ENCODE measurements around the gene SLC1A7. TPM values are rescaled to one million over a fixed set of nuclear protein-coding genes. Genes with fewer than 3 reads are reported as not detected.

Gene SLC1A7
- total RNA-seq, 1 donor from 2014 or later, result not detected

DNA sequence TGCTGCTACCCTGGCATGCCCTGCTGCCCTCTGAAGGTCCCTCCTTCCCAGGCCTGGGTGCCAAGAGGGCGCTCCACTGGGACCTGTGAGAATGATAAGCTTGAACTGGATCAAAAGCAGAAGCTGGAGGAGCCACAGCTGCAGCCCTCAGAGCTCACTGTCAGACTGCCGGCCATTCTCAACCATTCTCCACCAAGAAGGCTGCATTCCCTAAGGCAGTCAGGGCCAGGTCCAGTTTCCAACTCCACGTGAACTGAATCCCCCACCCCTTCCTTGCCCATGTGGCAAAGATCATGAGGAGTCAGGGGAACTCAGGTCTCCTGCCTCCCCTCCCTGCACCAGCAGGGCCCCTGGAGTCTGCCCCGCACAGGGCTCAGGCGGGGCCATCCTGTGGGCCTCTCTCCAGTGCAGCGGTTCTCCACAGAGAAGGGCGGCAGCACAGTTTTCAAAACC lies 19.5 kb downstream of the SLC1A7 start:
- DNase-seq (ENCODE audit: extremely low spot score, unreplicated experiment), result no peak
- Mint-ChIP-seq H3K4me3 (ENCODE audit: unreplicated experiment) (no peak overlapping the region), H3K27ac (ENCODE audit: unreplicated experiment) (no peak overlapping the region), H3K27me3 (ENCODE audit: unreplicated experiment) (no peaks in the 10 kb centered on the region), H3K9me3 (ENCODE audit: unreplicated experiment) (no peaks in the 10 kb centered on the region), H3K4me1 (ENCODE audit: unreplicated experiment) (peaks cover 40% of the 10 kb centered on the region), H3K36me3 (ENCODE audit: unreplicated experiment) (no peaks in the 10 kb centered on the region)
- TF ChIP-seq, protein P1, sequence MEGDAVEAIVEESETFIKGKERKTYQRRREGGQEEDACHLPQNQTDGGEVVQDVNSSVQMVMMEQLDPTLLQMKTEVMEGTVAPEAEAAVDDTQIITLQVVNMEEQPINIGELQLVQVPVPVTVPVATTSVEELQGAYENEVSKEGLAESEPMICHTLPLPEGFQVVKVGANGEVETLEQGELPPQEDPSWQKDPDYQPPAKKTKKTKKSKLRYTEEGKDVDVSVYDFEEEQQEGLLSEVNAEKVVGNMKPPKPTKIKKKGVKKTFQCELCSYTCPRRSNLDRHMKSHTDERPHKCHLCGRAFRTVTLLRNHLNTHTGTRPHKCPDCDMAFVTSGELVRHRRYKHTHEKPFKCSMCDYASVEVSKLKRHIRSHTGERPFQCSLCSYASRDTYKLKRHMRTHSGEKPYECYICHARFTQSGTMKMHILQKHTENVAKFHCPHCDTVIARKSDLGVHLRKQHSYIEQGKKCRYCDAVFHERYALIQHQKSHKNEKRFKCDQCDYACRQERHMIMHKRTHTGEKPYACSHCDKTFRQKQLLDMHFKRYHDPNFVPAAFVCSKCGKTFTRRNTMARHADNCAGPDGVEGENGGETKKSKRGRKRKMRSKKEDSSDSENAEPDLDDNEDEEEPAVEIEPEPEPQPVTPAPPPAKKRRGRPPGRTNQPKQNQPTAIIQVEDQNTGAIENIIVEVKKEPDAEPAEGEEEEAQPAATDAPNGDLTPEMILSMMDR (IDR thresholded peaks at IDR 0.05), result no peak

- Mint-ChIP-seq H3K36me3 (ENCODE audit: unreplicated experiment) (no peaks in the 10 kb centered on the region), H3K9me3 (ENCODE audit: unreplicated experiment) (no peaks in the 10 kb centered on the region), H3K4me3 (ENCODE audit: unreplicated experiment) (no peak overlapping the region), H3K27ac (ENCODE audit: unreplicated experiment) (no peak overlapping the region), H3K4me1 (ENCODE audit: unreplicated experiment) (peaks cover 40% of the 10 kb centered on the region), H3K27me3 (ENCODE audit: unreplicated experiment) (no peaks in the 10 kb centered on the region)
- TF ChIP-seq, protein P1 (IDR thresholded peaks at IDR 0.05), result no peak
- no peak for DNase-seq (ENCODE audit: extremely low spot score, unreplicated experiment)
Observed at GRCh38 chr1:53122201-53122885, 20.1 kb downstream of the SLC1A7 start.

DNA sequence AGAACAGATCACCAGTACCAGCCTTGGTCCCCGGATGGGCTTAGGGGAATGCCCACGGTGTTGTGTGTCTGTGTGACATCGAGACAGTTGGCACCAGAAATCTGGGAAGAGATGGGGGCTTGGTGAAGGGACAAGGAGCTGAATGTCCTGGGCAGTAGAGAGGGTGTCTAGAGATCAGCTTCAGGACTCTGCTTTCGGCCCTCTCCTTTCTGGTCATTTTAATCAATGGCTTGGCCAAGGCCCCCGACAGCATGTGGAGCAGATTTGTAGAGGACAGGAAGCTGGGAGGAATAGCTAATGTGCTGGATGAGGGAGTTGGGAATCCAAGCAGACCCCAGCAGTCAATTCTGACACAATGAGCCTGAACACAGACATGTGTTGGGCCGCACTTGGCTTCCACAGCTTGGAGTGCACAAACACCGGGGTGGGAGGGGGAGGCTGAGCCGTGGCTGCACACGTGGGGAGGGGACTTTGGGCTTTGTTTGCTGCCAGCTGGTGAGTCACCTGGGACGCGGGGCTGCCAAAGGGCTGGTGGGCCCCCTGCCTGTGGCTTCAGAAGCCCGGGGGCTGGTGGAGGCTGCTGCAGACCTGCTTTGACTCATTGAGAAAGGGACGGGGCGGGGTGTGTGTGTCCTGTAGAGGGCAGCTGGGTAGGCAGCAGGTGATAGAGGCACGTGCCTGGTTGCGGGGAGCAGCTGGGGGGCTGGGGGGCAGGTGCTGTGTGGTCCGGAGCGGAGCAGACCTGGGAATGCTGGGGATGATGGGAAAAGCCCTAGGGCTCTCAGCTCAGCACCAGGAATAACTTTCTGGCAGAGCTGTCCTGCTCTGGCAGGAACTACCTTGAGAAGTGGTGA lies 20.9 kb downstream of the SLC1A7 start:
- H3K4me3 Mint-ChIP-seq (ENCODE audit: unreplicated experiment), result no peak overlapping the region
- no peak for DNase-seq (ENCODE audit: extremely low spot score, unreplicated experiment)
- H3K9me3 Mint-ChIP-seq (ENCODE audit: unreplicated experiment), result no peaks in the 10 kb centered on the region
- H3K27me3 Mint-ChIP-seq (ENCODE audit: unreplicated experiment), result no peaks in the 10 kb centered on the region
- TF ChIP-seq, protein P1 (IDR thresholded peaks at IDR 0.05), result no peak
- H3K4me1 Mint-ChIP-seq (ENCODE audit: unreplicated experiment), result peaks cover 40% of the 10 kb centered on the region
- H3K27ac Mint-ChIP-seq (ENCODE audit: unreplicated experiment), result no peak overlapping the region
- H3K36me3 Mint-ChIP-seq (ENCODE audit: unreplicated experiment), result no peaks in the 10 kb centered on the region

- no peak overlapping the region for H3K27ac Mint-ChIP-seq (ENCODE audit: unreplicated experiment)
- H3K9me3 Mint-ChIP-seq (ENCODE audit: unreplicated experiment), result no peaks in the 10 kb centered on the region
- H3K27me3 Mint-ChIP-seq (ENCODE audit: unreplicated experiment), result no peaks in the 10 kb centered on the region
- H3K4me3 Mint-ChIP-seq (ENCODE audit: unreplicated experiment), result no peak overlapping the region
- TF ChIP-seq, protein P1 (IDR thresholded peaks at IDR 0.05), result no peak
- peaks cover 41% of the 10 kb centered on the region for H3K4me1 Mint-ChIP-seq (ENCODE audit: unreplicated experiment)
- DNase-seq (ENCODE audit: extremely low spot score, unreplicated experiment), result no peak
- no peaks in the 10 kb centered on the region for H3K36me3 Mint-ChIP-seq (ENCODE audit: unreplicated experiment)
Observed at GRCh38 chr1:53120659-53121058, 21.8 kb downstream of the SLC1A7 start.

GRCh38 chr1:53117836-53118235 lies 24.6 kb downstream of the SLC1A7 start:
- Mint-ChIP-seq H3K36me3 (ENCODE audit: unreplicated experiment) (no peaks in the 10 kb centered on the region), H3K4me3 (ENCODE audit: unreplicated experiment) (no peak overlapping the region), H3K27ac (ENCODE audit: unreplicated experiment) (no peak overlapping the region), H3K27me3 (ENCODE audit: unreplicated experiment) (no peaks in the 10 kb centered on the region), H3K4me1 (ENCODE audit: unreplicated experiment) (peaks cover 28% of the 10 kb centered on the region), H3K9me3 (ENCODE audit: unreplicated experiment) (no peaks in the 10 kb centered on the region)
- TF ChIP-seq, protein P1 (IDR thresholded peaks at IDR 0.05), result no peak
- DNase-seq (ENCODE audit: extremely low spot score, unreplicated experiment), result no peak

Measured in osteocyte (in vitro differentiated cells).